SHP77 (cell line): ENCODE results near the gene SPO11.

ENCODE experiments used
- DNase-seq, 2 experiments: peaks; one replicate each; lab custom pipeline; 2025; lab: John Stamatoyannopoulos, UW

Gene SPO11, protein sequence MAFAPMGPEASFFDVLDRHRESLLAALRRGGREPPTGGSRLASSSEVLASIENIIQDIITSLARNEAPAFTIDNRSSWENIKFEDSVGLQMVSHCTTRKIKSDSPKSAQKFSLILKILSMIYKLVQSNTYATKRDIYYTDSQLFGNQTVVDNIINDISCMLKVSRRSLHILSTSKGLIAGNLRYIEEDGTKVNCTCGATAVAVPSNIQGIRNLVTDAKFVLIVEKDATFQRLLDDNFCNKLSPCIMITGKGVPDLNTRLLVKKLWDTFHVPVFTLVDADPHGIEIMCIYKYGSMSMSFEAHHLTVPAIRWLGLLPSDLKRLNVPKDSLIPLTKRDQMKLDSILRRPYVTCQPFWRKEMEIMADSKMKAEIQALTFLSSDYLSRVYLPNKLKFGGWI

DNA sequence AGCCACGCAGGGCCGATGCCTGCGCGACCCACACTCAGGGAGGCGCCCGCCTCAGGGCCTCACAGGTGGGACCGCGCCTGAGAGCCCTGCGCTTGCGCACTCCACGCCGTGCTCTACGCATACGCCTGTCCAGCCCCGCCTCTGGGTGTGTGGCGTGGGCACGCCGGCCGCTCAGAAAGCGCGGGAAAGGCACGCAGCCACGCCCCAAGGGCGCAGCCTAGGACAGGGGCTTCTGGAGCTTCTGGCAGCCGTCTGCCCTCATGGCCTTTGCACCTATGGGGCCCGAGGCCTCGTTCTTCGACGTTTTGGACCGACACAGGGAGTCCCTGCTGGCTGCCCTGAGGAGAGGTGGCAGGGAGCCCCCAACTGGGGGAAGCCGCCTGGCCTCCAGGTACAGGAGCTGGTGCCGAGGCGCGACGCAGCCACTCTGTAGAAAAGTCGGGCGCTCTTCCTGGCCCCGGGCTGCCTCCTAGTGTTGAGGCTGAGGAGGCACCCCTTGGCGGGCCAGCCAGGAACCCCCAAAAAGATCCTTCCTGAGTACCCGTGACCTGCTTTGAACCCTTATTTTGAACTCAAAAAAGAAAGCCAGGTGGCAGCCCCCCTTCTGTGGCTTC is at the start of gene SPO11:
TSS of gene SPO11 (plus strand) at position 196 of the 614 bp plus-strand sequence. CDS start at position 261, 65 bp downstream.
- DNase-seq: no peak

DNA sequence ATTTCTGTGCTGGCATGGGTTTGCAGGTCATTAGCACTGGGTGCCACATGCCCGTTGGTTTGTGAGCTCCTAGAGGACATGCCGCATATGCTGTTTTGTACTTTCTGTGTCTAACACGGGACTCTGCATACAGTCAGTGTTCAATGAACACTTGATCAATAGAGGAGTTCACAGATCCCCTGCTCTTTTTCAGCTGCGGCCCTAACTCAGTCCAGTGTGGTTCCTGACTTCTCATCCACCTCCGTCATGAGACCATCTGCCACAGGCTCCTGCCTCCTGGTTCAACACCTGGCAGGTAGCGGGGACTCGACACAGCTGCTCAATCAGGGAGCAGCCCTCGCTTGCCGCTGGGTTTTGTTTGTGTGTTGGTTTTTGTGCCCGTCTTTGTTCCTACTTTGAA is 49.4 kb upstream of the SPO11 start:
- DNase-seq: no peak

DNA sequence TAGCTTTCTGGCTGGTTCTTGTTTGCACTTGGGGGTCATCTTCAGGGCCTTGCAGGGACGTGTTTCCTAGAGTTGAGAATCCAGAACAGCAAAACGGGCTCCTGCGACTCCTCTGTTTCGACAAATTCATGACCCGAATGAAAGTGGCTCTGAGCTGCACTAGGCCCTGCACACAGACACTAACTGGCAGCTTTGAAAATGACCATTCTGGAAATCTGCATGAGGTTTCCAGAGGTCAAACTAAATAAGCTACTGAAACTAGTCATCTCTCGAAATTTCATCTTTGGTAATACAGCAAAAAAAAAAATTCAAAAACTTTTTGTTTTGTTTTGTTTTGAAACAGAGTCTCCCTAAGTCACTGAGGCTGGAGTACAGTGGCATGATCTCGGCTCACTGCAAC is 47.7 kb upstream of the SPO11 start:
- no peak for DNase-seq

DNA sequence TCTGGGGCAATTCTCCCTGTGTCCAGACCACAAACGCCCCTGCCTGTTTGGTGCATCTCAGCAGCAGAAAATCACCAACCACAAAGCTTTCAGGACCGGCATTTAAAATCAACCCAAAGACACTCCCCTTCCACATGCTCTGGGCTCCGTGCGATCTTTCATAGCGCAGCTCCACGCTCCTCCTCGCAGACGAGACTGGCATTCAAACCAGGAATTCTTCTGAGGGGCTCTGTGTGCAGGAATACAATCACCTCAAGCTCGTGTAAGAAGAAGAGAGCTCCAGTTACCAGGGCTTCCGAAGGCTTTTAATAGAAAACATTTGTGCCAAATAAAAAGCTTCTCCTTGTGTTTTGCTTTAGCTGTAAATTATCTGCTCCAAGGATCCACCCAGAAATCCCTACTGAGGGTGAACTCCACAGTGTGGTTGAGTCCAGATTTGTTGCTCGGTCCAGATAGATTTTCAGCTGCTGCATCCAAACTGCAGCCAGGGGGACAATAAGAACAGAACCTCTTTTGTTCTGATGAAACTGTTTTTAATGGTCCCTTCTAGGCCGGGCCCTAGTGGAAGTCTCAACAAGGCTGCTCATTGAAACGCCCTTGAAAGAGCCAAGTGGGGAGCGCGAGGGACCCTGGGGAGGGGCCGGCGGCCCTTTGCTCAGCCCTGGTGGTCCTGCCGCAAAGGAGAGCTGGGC is 46.8 kb upstream of the SPO11 start:
- DNase-seq: no peak

DNA sequence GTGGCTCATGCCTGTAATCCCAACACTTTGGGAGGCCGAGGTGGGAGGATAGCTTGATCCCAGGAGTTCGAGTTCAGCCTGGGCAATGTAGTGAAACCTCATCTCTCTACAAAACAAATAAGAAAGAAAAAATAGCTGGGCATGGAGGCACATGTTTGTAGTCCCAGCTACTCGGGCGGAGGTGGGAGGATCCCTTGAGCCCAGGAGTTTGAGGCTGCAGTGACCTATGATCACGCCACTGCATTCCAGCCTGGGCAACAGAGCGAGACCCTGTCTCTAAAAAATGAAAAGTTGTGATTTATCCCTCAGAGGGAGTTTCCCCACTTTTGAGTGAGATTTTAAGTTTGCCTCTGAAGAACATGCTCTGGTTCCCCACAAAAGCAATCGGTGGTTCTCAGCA is 45.7 kb upstream of the SPO11 start:
- DNase-seq: no peak

DNA sequence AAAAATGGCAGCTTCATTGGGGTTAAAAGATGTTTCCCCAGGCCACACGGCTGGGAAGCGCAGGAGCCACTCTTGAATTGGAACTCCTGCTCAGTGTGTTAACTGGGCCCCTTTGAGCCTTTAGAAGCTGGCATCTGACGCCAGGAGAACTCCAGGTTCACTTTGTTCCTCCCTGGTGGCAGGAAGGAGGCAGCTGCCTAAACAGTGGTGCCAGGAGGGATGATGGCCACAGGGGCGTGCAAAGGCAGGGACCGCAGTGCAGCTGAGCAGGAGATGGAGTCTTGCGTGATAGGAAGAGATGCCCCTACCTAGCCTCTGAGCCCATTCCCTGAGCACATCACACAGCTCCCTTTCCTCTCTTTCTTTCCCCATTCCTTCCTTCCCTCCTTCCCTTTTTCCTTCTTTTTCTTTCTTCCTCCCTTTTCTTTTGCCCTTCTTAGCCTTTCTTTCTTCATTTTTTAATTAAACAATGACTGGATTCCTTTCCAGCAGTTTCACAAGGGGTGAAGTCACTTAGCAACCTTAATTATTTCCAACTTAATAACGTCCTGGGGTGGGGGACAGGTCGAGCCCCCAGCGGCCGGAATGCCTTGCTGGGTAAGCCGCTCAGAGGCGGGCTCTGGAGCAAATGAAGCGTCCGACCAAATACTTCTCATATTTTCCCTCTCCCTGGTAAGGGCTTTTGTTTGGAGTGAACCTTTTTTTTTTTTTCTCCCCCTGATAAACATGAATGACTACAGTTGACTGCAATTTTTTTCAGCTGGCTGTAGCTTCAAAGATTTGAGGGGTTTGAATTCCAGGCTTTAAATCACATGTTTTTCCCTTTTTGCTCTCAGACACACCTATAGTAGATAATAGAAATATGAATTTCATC is 42.4 kb upstream of the SPO11 start:
- no peak for DNase-seq

DNA sequence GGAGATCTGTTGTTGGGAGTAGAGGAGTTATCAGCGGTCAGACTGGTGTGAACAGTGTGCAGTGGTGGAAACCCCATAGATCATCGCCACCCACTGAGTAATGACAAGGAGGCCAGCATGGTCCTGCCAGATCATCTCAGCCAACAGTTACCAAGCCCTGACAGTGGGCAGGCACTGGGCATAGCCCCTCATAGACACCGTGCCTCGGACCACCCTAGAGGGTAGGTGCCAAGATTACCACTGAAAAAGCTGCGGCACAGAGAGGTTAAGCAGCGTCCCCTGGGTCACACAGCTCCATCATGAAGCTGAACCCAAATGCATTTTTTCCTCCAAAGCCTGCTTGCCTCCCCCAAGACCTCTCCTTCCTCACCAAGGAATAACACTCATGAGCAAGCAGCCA is 41.7 kb upstream of the SPO11 start:
- DNase-seq: no peak

DNA sequence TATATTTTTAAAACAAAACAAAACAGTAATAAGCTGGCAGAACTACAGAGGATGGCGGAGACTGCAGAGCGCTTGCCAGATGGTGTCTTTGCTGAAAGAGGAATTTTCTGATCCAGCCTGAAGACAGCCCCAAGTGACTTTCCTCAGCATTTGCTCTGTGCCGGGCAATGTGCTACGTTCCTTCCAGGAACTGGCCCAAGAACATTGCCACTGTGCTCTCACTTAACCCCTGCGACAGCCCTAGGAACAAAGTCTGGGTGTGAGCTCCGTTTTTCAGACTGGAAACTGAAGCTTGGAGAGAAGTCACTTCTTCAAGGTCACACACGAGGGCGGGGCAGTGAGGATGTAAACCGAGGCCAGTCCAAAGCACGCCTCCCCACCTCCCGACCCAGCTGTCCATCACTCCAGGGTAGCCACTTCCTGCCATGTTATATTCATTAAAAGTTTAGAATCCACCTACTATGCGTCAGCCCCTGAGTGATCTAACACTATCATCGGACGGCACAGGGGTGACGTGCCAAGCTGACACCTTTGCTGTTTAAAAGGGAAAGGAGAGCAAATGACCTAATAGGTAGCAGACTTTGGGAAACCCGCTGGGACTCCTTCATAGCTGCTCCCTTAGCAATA is 40.8 kb upstream of the SPO11 start:
- no peak for DNase-seq

DNA sequence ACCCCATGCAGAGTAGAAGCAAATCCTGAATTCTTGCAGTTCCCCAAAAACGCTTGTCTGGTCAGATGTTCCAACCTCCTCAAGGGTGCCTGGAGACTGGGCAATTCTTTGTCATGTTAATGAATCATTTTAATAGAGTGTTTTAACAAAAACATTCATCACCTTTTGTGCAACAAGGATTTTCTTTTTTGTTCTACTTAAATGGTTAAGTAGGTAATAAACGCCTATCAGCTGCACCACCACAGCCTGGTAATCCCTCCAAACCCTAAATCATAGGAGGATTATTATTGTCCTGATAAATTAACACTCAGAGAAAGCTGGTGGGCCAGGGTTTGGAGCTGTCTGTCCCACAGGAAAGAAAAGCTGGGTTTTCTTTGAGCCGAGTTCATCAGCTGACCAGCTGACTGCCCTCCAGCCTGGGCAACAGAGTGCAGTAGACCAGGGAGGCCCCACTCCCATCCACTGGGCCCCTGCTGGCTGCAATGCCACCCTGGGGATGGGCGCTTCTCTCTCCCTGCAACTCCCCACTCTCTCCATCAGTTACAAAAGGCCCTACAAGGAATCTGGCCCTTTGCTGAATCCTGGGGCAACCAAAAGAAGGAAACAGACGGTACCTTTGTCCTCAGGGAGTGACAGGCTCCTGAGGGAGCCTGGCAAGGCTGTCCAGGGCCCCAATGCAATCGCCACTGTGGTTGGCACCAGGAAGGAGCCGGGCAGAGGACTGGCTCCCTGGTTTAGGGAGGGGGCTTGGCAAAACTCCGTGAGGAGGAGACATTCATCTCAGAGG is 40.0 kb upstream of the SPO11 start:
- no peak for DNase-seq

DNA sequence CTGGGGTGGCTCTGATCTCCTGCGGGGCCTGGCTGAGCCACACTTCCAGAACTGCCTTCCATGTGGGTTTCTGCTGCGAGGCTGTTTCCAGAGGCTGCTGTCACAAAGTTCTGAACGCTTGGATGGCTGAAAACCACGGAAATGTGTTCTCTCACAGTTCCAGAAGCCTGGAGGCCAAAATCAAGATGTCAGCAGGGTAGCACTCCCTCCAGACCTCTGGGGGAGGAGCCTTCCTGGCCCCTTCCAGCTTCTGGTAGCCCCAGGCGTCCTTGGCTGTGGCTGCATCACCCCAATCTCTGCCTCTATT is 39.5 kb upstream of the SPO11 start:
- DNase-seq: no peak

DNA sequence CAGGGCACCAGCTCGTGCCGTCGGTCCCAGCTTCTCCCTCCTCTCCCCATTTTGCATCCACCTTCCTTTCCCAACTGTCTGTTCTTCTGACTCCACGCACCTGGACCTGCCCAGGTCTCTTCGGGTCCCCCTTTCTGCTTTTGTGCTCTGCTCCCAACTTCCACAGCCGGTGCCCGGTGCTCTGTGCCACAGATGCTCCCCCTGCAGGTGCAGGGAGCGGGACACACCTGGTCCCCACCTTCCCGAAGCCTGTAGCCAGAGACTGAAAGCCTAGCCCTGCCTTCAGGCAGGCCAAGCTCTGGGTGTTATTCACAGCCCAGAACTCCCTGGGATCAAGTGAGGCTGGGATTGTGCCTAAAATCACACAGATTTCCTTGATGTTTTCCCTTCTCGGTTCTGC is 38.6 kb upstream of the SPO11 start:
- DNase-seq: no peak

DNA sequence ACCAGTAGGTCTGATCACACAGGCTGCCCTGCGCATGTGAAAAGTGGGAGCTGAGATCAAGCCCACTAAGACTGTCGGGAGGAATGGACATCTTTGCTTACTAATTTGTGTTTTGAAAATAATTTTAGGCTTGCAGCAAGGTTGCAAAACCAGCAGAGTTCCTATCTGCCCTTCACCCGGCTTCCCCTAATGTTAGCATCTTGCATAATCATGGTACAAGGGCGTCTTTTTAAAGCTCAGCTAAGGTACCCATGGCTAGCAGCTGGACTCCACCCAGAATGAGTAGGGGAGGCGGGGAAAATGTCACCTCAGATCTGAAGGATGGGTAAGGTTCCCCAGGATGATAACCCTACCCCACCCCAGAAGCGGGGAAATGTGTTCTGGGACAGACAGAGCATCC is 37.9 kb upstream of the SPO11 start:
- no peak for DNase-seq

DNA sequence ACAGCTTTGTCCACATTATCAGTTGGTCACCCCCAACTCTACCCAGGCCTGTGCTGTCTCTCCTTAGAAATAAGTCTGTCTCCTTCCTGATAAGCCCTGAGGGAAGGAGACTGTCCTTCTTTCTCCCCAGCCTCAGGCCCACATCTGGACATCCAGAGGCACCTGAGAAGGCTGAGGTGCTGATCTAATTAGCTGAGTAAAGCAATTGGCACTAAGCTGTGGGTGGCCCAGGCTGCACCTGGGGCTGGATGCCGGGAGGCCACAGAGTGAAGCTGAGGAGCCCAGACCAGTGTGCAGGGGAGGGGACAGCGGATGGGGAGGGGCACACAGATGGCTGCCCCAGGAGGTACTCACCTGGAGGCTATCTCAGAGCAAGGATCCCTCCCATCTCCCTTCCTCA is 37.0 kb upstream of the SPO11 start:
- no peak for DNase-seq

DNA sequence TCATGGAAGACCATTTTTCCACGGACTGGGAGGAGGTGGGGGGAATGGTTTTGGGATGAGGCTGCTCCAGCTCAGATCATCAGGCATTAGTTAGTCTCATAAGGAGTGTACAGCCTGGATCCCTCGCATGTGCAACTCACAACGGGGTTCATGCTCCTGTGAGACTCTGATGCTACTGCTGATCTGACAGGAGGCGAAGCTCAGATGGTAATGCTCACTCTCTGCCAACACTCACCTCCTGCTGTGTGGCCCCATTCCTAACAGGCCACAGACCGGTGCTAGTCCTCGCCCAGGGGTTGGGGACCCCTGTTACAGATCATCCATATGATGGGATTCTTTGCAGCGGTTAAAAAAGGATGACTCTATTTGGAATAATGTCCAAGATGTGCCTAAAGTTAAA is 35.6 kb upstream of the SPO11 start:
- DNase-seq: no peak

DNA sequence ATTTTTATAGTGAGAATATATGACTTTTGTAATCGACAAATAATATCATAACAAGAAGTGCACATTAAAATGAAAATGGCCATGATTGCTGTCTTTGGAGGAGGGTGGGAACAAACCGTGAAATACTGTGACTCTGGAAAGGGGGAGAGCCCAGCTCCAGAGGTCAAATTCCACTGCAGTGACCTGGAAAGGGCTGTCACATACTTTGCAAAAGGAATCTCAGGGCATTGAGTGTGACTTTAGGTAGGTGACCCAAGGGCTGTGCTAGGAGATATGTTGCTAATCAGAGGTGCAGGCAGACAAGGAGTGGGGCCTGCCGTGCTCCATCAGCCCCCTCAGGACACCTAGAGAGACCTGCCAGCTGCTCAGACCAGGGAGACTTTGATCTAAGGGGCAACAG is 35.1 kb upstream of the SPO11 start:
- no peak for DNase-seq

DNA sequence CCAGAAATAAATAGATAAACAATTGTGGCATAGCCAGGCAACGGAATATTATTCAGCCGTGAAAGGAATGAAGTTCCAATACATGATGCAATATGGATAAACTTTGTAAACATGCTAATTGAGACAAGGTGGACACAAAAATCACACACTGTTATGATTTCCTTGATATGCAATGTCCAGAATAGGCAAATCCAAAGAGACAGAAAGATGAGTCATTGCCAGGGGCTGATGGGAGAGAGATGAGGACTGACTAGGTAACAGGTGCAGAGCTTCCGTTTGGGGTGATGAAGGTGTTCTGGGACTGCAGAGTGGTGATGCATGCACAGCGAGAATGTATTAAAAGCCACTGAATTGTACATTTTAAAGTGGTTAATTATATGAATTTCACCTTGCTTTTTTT is 31.1 kb upstream of the SPO11 start:
- no peak for DNase-seq

DNA sequence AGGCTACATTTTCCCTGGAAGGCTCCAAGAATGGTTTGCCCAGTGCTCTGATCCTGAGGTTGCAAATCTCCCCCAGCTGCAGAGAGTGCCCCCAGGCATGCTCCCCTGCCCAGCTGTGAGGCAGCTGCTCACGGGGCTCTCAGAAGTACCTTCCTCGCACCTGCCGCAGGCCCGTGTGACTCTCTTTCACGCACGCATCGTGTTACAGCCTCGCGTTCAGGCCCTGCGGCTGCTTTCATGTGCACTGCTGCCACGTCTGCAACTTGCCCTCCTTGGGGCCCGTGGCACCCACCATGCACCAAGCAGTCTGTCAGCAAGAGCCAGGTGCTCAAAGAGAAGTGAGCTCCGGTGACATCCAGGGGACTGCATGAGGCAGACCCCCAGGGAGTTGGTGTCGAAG is 28.6 kb upstream of the SPO11 start:
- no peak for DNase-seq

DNA sequence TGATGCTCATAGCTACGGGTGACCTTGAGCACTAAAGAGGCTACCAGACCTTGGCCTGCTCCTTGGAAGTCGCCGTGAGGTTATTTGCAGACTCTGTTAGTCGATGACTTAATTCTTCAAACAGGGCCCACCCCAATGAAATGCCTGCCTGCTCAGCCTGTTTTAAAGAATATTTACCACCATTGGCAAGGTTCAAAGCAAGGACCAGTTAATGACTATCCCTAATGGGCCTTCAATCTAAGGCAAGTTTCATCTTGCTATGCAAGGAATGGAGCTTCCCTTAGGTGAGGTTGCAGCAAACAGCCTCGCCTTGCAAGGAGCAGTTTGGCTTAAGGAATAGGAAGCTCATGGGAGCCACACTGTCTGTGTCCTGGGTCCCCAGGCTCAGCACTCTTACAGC is 22.9 kb upstream of the SPO11 start:
- DNase-seq: no peak

DNA sequence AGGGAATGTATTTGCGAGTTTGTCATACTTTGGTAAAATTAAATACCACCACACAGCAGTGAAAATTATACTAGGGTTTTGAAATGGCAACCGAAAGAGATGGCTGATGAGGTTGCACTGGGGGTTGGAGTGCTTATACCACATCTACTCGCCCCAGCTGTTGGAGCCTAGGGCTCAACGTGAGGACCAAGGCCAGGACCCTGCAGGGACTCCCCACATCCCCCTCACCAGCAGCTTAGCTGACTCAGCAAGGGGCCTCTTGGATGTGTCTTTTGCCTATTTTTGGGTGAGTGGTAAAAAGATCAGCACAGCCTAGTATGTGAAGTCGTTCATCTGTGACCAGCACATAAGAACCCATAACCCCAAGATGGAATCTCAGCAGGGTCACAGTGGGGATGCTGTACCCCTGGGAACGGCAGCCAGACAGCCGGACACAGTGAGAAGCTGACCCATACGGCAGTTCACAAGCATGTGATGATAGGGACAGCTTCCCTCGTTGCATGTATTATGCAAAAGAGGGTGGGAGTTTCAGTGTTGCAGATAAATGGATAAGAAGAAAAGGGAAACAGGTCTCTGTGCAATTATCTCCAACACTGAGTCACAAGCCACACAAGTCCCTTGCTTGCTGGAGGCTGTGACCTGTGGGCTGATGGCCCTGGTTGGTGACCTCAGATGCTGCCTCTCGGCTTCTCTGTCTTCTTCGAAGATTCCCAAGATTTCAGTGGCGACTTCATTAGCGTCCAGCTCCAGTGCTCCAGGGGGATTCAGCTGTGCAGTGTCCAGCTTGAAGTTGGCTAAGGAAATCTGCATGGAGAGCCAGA is 20.9 kb upstream of the SPO11 start:
- no peak for DNase-seq

DNA sequence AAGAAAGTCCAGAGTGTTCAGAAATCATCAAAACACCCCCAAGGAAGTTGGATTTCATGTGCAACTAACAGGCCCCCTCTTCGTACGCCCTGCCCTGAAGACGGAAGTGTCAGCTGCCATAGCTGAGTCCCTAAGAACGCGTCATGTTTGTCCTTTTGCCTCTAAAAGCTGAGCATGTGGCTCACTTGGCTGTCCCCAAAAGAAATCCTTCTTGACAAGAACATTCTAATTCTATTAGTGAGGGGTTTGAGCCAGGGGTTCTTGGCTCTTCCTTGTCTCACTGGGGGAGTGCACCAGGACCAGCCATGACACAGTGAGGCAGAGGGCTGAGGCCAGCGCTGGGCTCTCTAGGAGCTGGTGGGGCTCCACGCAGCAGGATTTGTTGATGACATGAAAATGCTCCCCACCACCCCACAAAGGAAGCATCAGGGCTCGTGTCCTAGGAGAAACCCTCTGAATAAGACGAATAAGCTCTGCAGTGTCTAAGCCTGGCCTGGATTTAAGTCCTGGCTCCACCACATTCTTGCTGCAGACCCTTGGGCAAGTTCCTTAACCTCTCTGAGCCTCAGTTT is 20.0 kb upstream of the SPO11 start:
- no peak for DNase-seq
